MCF 10A (cell line): ENCODE data around the gene RPS6KA4. TPM values are rescaled to one million over a fixed set of nuclear protein-coding genes. Genes with fewer than 3 reads are reported as not detected.
A peak's percentile ranks its signal among the peaks of the same experiment; 100 is the strongest.

Experiments used
- BruUV-seq: library from RNA; stranded (reverse); fragments of 400-500 nt; replicated peaks from 2 replicates; lab custom pipeline; 2021; lab: Mats Ljungman, UMichigan
- CTCF ChIA-PET: fragments of 300-600 bp; sonication (Branson Sonifier 250); formaldehyde crosslinking; extraction: SDS; loops from one replicate; lab custom pipeline; 2021; ENCODE audit warnings: antibody characterized with exemption, inconsistent platforms; lab: Yijun Ruan, JAX
- POLR2A ChIA-PET: fragments of 300-600, 350-650 bp; sonication (Branson Sonifier 250); formaldehyde crosslinking; extraction: SDS; loops from one replicate; lab custom pipeline; 2020; ENCODE audit warnings: antibody characterized with exemption, inconsistent platforms; lab: Yijun Ruan, JAX
- DNase-seq: peaks from one replicate; pipeline ENCODE4 v3.0.0-alpha.2; 2018; ENCODE audit not compliant: unreplicated experiment
- H3K27ac Mint-ChIP-seq: one replicate; pipeline ENCODE4 v1.8.0; 2022; ENCODE audit warnings: mild to moderate bottlenecking, low read depth, mixed read lengths; ENCODE audit not compliant: unreplicated experiment
- H3K27me3 Mint-ChIP-seq: one replicate; pipeline ENCODE4 v1.8.0; 2022; ENCODE audit warnings: mixed read lengths; ENCODE audit not compliant: insufficient read depth, unreplicated experiment
- H3K36me3 Mint-ChIP-seq: one replicate; pipeline ENCODE4 v1.8.0; 2022; ENCODE audit warnings: mild to moderate bottlenecking, moderate library complexity, mixed read lengths; ENCODE audit not compliant: insufficient read depth, unreplicated experiment
- H3K4me1 Mint-ChIP-seq: one replicate; pipeline ENCODE4 v1.8.0; 2022; ENCODE audit warnings: mixed read lengths; ENCODE audit not compliant: insufficient read depth, unreplicated experiment
- H3K4me3 Mint-ChIP-seq: one replicate; pipeline ENCODE4 v1.8.0; 2022; ENCODE audit warnings: mild to moderate bottlenecking, moderate library complexity, mixed read lengths; ENCODE audit not compliant: unreplicated experiment
- H3K9me3 Mint-ChIP-seq: one replicate; pipeline ENCODE4 v1.8.0; 2022; ENCODE audit warnings: mixed read lengths; ENCODE audit not compliant: unreplicated experiment
- intact Hi-C: fragments of 100-400 bp; cut with micrococcal nuclease; formaldehyde crosslinking; loops from 2 replicates; pipeline ENCODE4 v1.14.1; 2022
- total RNA-seq: library from RNA; stranded (reverse); gene quantifications from 2 replicates; pipeline ENCODE4 v1.2.3, GENCODE V29; 2022
- TF ChIP-seq, protein P1 (sequence below): fragments of 200-600 bp; IDR thresholded peaks from one replicate; pipeline ENCODE4 v1.8.0; 2022; ENCODE audit warnings: antibody characterized with exemption, mild to moderate bottlenecking; ENCODE audit not compliant: unreplicated experiment

RPS6KA4 gene
- total RNA-seq, 1 experiment from 2014 or later: 42.5 TPM

DNA sequence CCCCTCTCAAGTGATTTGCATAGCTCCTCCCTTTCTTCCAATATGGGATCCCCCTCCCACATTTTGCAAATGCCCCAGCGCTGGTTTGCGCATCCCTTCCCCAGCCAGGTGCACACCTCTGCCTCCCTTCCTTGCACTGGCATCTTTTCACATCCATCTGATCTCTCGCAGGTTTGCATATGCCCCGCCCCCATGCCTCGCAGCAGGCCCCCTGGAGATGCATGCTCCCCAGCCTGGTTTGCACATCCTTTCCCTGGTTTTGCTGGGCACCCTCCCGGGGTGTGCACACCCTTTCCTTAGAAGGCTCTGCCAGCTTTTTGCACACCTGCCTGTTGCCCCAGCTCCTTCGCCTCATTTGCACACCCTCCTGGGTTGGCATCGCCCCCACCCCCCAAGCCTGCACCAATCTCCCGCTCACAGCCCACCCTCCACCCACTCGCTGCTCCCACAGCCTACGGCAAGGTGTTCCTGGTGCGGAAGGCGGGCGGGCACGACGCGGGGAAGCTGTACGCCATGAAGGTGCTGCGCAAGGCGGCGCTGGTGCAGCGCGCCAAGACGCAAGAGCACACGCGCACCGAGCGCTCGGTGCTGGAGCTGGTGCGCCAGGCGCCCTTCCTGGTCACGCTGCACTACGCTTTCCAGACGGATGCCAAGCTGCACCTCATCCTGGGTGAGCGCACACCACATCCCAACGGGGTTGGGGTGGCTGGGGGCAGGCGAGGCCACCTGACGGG lies 917 bp downstream of the RPS6KA4 start:
- DNase-seq: no peak
- Mint-ChIP-seq H3K4me1 (peaks cover 33% of the 10 kb centered on the region), H3K4me3 (peak overlapping the region; percentile 82), H3K27me3 (no peaks in the 10 kb centered on the region), H3K27ac (peak overlapping the region; percentile 8), H3K36me3 (peaks cover 32% of the 10 kb centered on the region), H3K9me3 (no peaks in the 10 kb centered on the region)
- TF ChIP-seq, protein P1, sequence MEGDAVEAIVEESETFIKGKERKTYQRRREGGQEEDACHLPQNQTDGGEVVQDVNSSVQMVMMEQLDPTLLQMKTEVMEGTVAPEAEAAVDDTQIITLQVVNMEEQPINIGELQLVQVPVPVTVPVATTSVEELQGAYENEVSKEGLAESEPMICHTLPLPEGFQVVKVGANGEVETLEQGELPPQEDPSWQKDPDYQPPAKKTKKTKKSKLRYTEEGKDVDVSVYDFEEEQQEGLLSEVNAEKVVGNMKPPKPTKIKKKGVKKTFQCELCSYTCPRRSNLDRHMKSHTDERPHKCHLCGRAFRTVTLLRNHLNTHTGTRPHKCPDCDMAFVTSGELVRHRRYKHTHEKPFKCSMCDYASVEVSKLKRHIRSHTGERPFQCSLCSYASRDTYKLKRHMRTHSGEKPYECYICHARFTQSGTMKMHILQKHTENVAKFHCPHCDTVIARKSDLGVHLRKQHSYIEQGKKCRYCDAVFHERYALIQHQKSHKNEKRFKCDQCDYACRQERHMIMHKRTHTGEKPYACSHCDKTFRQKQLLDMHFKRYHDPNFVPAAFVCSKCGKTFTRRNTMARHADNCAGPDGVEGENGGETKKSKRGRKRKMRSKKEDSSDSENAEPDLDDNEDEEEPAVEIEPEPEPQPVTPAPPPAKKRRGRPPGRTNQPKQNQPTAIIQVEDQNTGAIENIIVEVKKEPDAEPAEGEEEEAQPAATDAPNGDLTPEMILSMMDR: no peak
- POLR2A ChIA-PET: interaction anchor here (0.6 to 2.9 kb wide), 10 partner anchors 11 to 556 kb away, joined by 3 to 33 read pairs (median 4); partner anchors contain the start of genes PPP1R14B, PRDX5 and TRMT112
- CTCF ChIA-PET: interaction anchor here (0.6 to 8.4 kb wide), 10 partner anchors 27 to 1840 kb away, joined by 3 to 148 read pairs (median 4); partner anchors contain the start of genes PRDX5 and TRMT112
- BruUV-seq: no TSS peak
- intact Hi-C loops: loop anchor here (5.0 kb wide), 2 partner anchors 108 to 292 kb away; partner anchors contain the start of gene PLCB3

DNA sequence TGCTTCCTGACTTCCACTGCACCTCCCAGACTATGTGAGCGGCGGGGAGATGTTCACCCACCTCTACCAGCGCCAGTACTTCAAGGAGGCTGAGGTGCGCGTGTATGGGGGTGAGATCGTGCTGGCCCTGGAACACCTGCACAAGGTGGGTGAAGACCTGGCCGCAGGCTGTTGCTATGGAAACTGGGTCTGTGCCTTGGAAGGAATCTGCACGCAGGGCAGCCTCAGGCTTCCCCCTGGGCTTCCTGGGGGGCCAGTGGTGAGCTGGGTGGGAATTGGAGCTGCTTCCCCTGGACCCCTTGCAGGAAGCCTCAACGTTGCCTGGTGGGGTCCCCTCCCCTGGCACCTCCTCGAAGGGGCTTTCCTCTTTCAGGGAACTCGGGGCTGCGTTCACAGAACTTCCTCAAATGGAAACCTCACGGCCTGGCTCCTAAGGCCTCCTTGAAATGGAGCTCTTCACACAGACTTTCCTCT lies 1.5 kb downstream of the RPS6KA4 start:
- BruUV-seq: no TSS peak
- TF ChIP-seq, protein P1: no peak
- peaks cover 27% of the 10 kb centered on the region for H3K4me1 Mint-ChIP-seq
- POLR2A ChIA-PET: interaction anchor here (0.6 to 2.1 kb wide), 6 partner anchors 12 to 556 kb away, joined by 3 to 9 read pairs (median 4); partner anchors contain the start of gene PPP1R14B
- H3K27ac Mint-ChIP-seq: peak overlapping the region; percentile 8
- peak overlapping the region; percentile 82 for H3K4me3 Mint-ChIP-seq
- intact Hi-C loops: no loop called here
- DNase-seq: no peak
- H3K36me3 Mint-ChIP-seq: peaks cover 33% of the 10 kb centered on the region
- H3K9me3 Mint-ChIP-seq: no peaks in the 10 kb centered on the region
- CTCF ChIA-PET: interaction anchor here (0.6 to 3.2 kb wide), 8 partner anchors 37 to 298 kb away, joined by 3 to 17 read pairs (median 4); no protein-coding TSS in a partner anchor
- H3K27me3 Mint-ChIP-seq: no peaks in the 10 kb centered on the region

DNA sequence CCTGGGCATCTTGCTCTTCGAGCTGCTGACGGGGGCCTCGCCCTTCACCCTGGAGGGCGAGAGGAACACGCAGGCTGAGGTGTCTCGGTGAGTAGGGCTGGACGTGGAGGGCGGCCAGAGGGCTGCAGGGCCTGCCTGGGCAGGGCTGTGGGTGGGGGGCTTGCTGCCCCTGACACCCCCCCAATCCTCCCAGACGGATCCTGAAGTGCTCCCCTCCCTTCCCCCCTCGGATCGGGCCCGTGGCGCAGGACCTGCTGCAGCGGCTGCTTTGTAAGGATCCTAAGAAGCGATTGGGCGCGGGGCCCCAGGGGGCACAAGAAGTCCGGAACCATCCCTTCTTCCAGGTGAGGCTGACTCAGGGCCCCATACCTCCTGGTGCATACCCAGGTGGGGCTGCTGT lies 2.7 kb downstream of the RPS6KA4 start:
- H3K4me1 Mint-ChIP-seq: peaks cover 22% of the 10 kb centered on the region
- TF ChIP-seq, protein P1: no peak
- no peak for DNase-seq
- no peaks in the 10 kb centered on the region for H3K9me3 Mint-ChIP-seq
- peaks cover 45% of the 10 kb centered on the region for H3K36me3 Mint-ChIP-seq
- BruUV-seq: no TSS peak
- CTCF ChIA-PET: interaction anchor here (0.8 kb wide), 1 partner anchor 57 kb away, joined by 3 read pairs; no protein-coding TSS in a partner anchor
- intact Hi-C loops: no loop called here
- POLR2A ChIA-PET: no interaction called here
- no peak overlapping the region for H3K4me3 Mint-ChIP-seq
- H3K27ac Mint-ChIP-seq: no peak overlapping the region
- H3K27me3 Mint-ChIP-seq: no peaks in the 10 kb centered on the region

DNA sequence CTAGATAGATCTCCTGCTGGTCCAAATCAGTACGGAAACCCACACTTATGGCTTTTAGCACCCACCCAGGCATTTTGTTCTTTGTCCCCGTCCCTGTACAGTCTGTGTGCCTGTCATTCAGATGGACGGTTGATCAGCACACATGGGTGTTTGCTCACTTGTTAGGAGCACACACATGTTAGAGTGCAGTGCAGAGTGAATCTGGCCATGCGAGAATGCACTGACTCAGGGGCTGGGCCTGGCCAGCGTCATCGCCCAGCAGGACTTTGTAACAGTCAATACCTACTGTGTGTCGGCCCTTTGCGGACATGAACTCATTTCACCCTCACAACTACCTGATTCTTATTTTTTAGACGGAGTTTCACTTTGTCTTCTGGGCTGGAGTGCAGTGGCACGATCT lies 3.4 kb downstream of the RPS6KA4 start:
- Mint-ChIP-seq H3K27me3 (no peaks in the 10 kb centered on the region), H3K27ac (no peak overlapping the region), H3K4me3 (no peak overlapping the region), H3K9me3 (no peaks in the 10 kb centered on the region), H3K4me1 (peaks cover 20% of the 10 kb centered on the region), H3K36me3 (peaks cover 50% of the 10 kb centered on the region)
- no peak for DNase-seq
- POLR2A ChIA-PET: no interaction called here
- TF ChIP-seq, protein P1: no peak
- intact Hi-C loops: no loop called here
- CTCF ChIA-PET: no interaction called here
- no TSS peak for BruUV-seq
